GM12891 (cell line): Measurements from ENCODE around the gene EVA1A.

ENCODE experiments used
- POLR2A ChIP-seq: IDR thresholded peaks from 2 replicates; pipeline ENCODE4 v1.6.1; 2011; ENCODE audit warnings: low read depth, low read length, control low read depth
- POLR2AphosphoS5 ChIP-seq: IDR thresholded peaks from 2 replicates; pipeline ENCODE4 v1.6.1; 2011; ENCODE audit warnings: low read depth, low read length, control low read depth
- POU2F2 ChIP-seq: IDR thresholded peaks from 2 replicates; pipeline ENCODE4 v1.6.1; 2011; ENCODE audit warnings: low read depth, mild to moderate bottlenecking, control low read depth, low read length, moderate library complexity
- SPI1 ChIP-seq: IDR thresholded peaks from 2 replicates; pipeline ENCODE4 v1.6.1; 2011; ENCODE audit warnings: low read depth, low read length, control low read depth
- TAF1 ChIP-seq: IDR thresholded peaks from 2 replicates; pipeline ENCODE4 v1.6.1; 2011; ENCODE audit warnings: low read depth, low read length, control low read depth

GRCh38 chr2:75594596-75594995 is 33.9 kb upstream of the EVA1A start:
- TF ChIP-seq POLR2A (no peak), TAF1 (no peak), SPI1 (no peak), POLR2AphosphoS5 (no peak), POU2F2 (no peak)
